Adrenal gland (tissue), 5 donors: ENCODE data around the gene DNAH17.

Experiments used
- CTCF ChIP-seq, 6 experiments: fragments of 450-650 bp in 4 of 6; fragments of 200-600 bp in 2 of 6; sonication (generic) in 1 of 6; IDR thresholded peaks; 1 replicate in 5 of 6; 2 replicates in 1 of 6; pipeline versions ENCODE4 v1.5.1 to v1.8.0; 2016 to 2021; ENCODE audit warnings: antibody characterized with exemption in 6 of 6, mild to moderate bottlenecking in 2 of 6, moderate library complexity in 1 of 6
- POLR2A ChIP-seq, 2 donors: fragments of 450-650 bp; IDR thresholded peaks; one replicate each; pipeline ENCODE4 v1.6.1; 2017; ENCODE audit warnings: antibody characterized with exemption in 2 of 2, mild to moderate bottlenecking in 2 of 2, moderate library complexity in 1 of 2
- donor health status: DM: no; HTN: no; CAD: no.

DNA sequence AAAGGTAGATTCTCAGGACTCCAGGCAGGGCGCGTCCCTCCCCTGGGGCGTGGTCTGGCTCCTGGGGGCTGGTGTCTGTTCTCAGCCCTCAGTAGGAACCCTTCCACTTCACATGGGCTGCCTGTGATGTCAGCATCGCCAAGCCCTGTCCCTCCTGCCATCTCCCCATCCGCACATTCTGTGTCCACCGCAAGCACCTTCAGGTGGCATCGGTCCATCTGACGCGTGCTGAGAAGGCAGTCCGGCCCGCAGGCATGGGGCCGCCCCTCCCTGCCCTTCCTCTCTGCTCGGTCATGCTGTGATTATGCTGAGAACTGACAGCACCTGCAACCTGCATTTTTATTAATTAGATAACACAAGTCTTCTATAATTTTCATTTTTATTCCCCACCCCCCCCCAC is 12.7 kb upstream of the DNAH17 start:
- TF ChIP-seq CTCF (IDR thresholded peaks at IDR 0.05) (no peak), POLR2A (IDR thresholded peaks at IDR 0.05) (no peak)
